A673 (cell line): ENCODE data around the gene MACROH2A2. TPM values are rescaled to one million over a fixed set of nuclear protein-coding genes. Genes with fewer than 3 reads are reported as not detected.
"Not testable (repeated sequence)": the region's sequence is repeated elsewhere in the genome, so short reads cannot be mapped to it uniquely, and the experiment has no call there.

Experiments used
- BruUV-seq: library from RNA; stranded (reverse); fragments of 400-500 nt; replicated peaks from 2 replicates; lab custom pipeline; 2021; lab: Mats Ljungman, UMichigan
- CTCF ChIA-PET: fragments of 300-600 bp; sonication (Branson Sonifier 250); formaldehyde crosslinking; loops from one replicate; lab custom pipeline; 2022; ENCODE audit warnings: antibody characterized with exemption; lab: Charles Lee
- POLR2A ChIA-PET: fragments of 300-600 bp; sonication (Branson Sonifier 250); formaldehyde crosslinking; loops from one replicate; lab custom pipeline; 2022; ENCODE audit warnings: antibody characterized with exemption; ENCODE audit not compliant: low non-redundant PET; lab: Charles Lee
- DNase-seq: peaks from one replicate; pipeline ENCODE4 v3.0.0-alpha.2; 2015; ENCODE audit warnings: low spot score
- H3K27ac ChIP-seq: fragments of 200-600 bp; sonication (generic); 2 replicates; pipeline ENCODE4 v1.5.1; 2016; ENCODE audit warnings: mixed run types, low read depth, mild to moderate bottlenecking, mixed read lengths, antibody characterized with exemption, low read length; ENCODE audit not compliant: poor library complexity, severe bottlenecking
- H3K27me3 ChIP-seq: fragments of 200-600 bp; sonication (generic); replicated peaks from 2 replicates; pipeline ENCODE4 v1.6.1; 2017; ENCODE audit warnings: mixed run types, low read depth, mild to moderate bottlenecking, mixed read lengths, antibody characterized with exemption, low read length; ENCODE audit not compliant: insufficient read depth, poor library complexity
- H3K36me3 ChIP-seq: fragments of 200-600 bp; sonication (generic); 2 replicates; pipeline ENCODE4 v1.6.1; 2016; ENCODE audit warnings: mixed run types, mild to moderate bottlenecking, mixed read lengths, antibody characterized with exemption, low read length; ENCODE audit not compliant: insufficient read depth, poor library complexity, severe bottlenecking
- H3K4me1 ChIP-seq: fragments of 200-600 bp; sonication (generic); 2 replicates; pipeline ENCODE4 v1.6.1; 2017; ENCODE audit warnings: mixed run types, mild to moderate bottlenecking, mixed read lengths, antibody characterized with exemption, low read length; ENCODE audit not compliant: insufficient read depth, poor library complexity, severe bottlenecking
- H3K4me3 ChIP-seq: fragments of 200-600 bp; sonication (generic); 2 replicates; pipeline ENCODE4 v1.5.1; 2016; ENCODE audit warnings: low read depth, mixed run types, mild to moderate bottlenecking, mixed read lengths, low read length; ENCODE audit not compliant: poor library complexity, severe bottlenecking
- H3K9me3 ChIP-seq: fragments of 200-600 bp; sonication (generic); 2 replicates; pipeline ENCODE4 v1.6.1; 2016; ENCODE audit warnings: mixed run types, low read depth, mild to moderate bottlenecking, mixed read lengths, antibody characterized with exemption, low read length; ENCODE audit not compliant: poor library complexity, severe bottlenecking
- EZH2 ChIP-seq: fragments of 200-600 bp; sonication (generic); IDR thresholded peaks from 2 replicates; pipeline ENCODE4 v1.6.1; 2017; ENCODE audit warnings: borderline replicate concordance, low read depth, mild to moderate bottlenecking, mixed read lengths, antibody characterized with exemption, low read length; ENCODE audit not compliant: poor library complexity, severe bottlenecking
- intact Hi-C: fragments of 100-400 bp; cut with micrococcal nuclease; formaldehyde crosslinking; loops from one replicate; pipeline ENCODE4 v1.10.0; 2022; ENCODE audit not compliant: unreplicated experiment
- total RNA-seq: library from RNA; stranded (reverse); gene quantifications from 2 replicates; pipeline ENCODE4 v1.2.3, GENCODE V29; 2021
- TF ChIP-seq, protein P1 (sequence below): fragments of 300-800, 200-600 bp; sonication (generic); conservative IDR thresholded peaks from 2 replicates; pipeline ENCODE4 v1.5.1; 2017; ENCODE audit warnings: low read depth, mild to moderate bottlenecking, antibody characterized with exemption, low read length, moderate library complexity, mixed read lengths

MACROH2A2 gene
- total RNA-seq, 1 experiment from 2014 or later: 301 TPM

DNA sequence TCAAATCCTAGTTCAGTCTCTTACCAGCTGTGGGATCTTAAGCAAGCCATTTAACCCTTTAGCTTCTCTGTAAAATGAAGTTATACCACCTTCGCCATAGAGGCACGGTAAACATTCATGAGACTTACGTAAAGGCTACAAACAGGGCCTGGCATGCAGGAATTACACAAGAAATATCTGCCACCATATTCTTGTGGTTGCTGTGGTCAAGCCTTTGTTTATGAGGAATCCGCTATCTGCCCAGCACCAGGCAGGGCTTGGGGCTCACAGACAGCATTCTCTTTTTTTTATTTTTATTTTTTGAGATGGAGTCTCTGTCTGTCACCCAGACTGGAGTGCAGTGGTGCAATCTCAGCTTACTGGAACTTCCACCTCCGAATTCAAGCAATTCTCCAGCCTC lies 70.1 kb downstream of the MACROH2A2 start:
- BruUV-seq: no TSS peak
- CTCF ChIA-PET: no interaction called here
- no peak for DNase-seq
- no peaks in the 10 kb centered on the region for H3K4me1 ChIP-seq
- H3K27ac ChIP-seq: no peak overlapping the region
- no peaks in the 10 kb centered on the region for H3K9me3 ChIP-seq
- H3K4me3 ChIP-seq: no peak overlapping the region
- intact Hi-C loops: no loop called here
- H3K36me3 ChIP-seq: no peaks in the 10 kb centered on the region
- no peaks in the 10 kb centered on the region for H3K27me3 ChIP-seq
- POLR2A ChIA-PET: no interaction called here
- TF ChIP-seq EZH2: no peak
- TF ChIP-seq, protein P1, sequence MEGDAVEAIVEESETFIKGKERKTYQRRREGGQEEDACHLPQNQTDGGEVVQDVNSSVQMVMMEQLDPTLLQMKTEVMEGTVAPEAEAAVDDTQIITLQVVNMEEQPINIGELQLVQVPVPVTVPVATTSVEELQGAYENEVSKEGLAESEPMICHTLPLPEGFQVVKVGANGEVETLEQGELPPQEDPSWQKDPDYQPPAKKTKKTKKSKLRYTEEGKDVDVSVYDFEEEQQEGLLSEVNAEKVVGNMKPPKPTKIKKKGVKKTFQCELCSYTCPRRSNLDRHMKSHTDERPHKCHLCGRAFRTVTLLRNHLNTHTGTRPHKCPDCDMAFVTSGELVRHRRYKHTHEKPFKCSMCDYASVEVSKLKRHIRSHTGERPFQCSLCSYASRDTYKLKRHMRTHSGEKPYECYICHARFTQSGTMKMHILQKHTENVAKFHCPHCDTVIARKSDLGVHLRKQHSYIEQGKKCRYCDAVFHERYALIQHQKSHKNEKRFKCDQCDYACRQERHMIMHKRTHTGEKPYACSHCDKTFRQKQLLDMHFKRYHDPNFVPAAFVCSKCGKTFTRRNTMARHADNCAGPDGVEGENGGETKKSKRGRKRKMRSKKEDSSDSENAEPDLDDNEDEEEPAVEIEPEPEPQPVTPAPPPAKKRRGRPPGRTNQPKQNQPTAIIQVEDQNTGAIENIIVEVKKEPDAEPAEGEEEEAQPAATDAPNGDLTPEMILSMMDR: no peak

GRCh38 chr10:70123166-70123565 lies 70.5 kb downstream of the MACROH2A2 start:
- H3K4me1 ChIP-seq, BruUV-seq, H3K27me3 ChIP-seq, H3K36me3 ChIP-seq, POLR2A ChIA-PET, intact Hi-C loops, DNase-seq, H3K4me3 ChIP-seq, CTCF ChIA-PET, H3K9me3 ChIP-seq, H3K27ac ChIP-seq: not testable (repeated sequence)

- ChIA-PET POLR2A (no interaction called here), CTCF (no interaction called here)
- no peaks in the 10 kb centered on the region for H3K4me1 ChIP-seq
- no peaks in the 10 kb centered on the region for H3K27me3 ChIP-seq
- TF ChIP-seq, protein P1: no peak
- no peak for TF ChIP-seq EZH2
- intact Hi-C loops: no loop called here
- no peak for DNase-seq
- H3K9me3 ChIP-seq: no peaks in the 10 kb centered on the region
- no peaks in the 10 kb centered on the region for H3K36me3 ChIP-seq
- no peak overlapping the region for H3K27ac ChIP-seq
- no peak overlapping the region for H3K4me3 ChIP-seq
- BruUV-seq: no TSS peak
Observed at GRCh38 chr10:70123817-70124216, 71.2 kb downstream of the MACROH2A2 start.

GRCh38 chr10:70124415-70124814 lies 71.8 kb downstream of the MACROH2A2 start:
- Histone ChIP-seq H3K36me3 (no peaks in the 10 kb centered on the region), H3K9me3 (no peaks in the 10 kb centered on the region), H3K27me3 (no peaks in the 10 kb centered on the region), H3K4me3 (no peak overlapping the region), H3K4me1 (no peaks in the 10 kb centered on the region), H3K27ac (no peak overlapping the region)
- TF ChIP-seq, protein P1: no peak
- TF ChIP-seq EZH2: no peak
- ChIA-PET POLR2A (no interaction called here), CTCF (no interaction called here)
- intact Hi-C loops: no loop called here
- no TSS peak for BruUV-seq
- no peak for DNase-seq
